ENCODE data around the gene OFD1.
"Not testable (repeated sequence)": the region's sequence is repeated elsewhere in the genome, so short reads cannot be mapped to it uniquely, and the experiment has no call there.

The OFD1 gene

GRCh38 chrX:13702111-13702789 lies 32.3 kb upstream of the OFD1 start:
- DNase-seq: no peak

- DNase-seq: no peak
These were observed 31.4 kb upstream of the OFD1 start for GRCh38 chrX:13703135-13703534.

- no peak for DNase-seq
These were observed 31.0 kb upstream of the OFD1 start for GRCh38 chrX:13703589-13703988.

- no peak for DNase-seq
These were observed 23.4 kb upstream of the OFD1 start for GRCh38 chrX:13711141-13711540.

GRCh38 chrX:13716455-13716854 lies 18.1 kb upstream of the OFD1 start:
- DNase-seq: no peak

- no peak for DNase-seq
These were observed 17.6 kb upstream of the OFD1 start for GRCh38 chrX:13716905-13717304.

GRCh38 chrX:13717700-13718472 lies 16.7 kb upstream of the OFD1 start:
- no peak for DNase-seq

- DNase-seq: no peak
These were observed 15.2 kb upstream of the OFD1 start for GRCh38 chrX:13719192-13719856.

GRCh38 chrX:13721371-13721770 lies 13.2 kb upstream of the OFD1 start:
- no peak for DNase-seq

- DNase-seq: no peak
These were observed 12.6 kb upstream of the OFD1 start for GRCh38 chrX:13721819-13722519.

GRCh38 chrX:13724878-13725277 lies 9.7 kb upstream of the OFD1 start:
- peak; percentile 26 for DNase-seq

- not testable (repeated sequence) for DNase-seq
These were observed 8.0 kb upstream of the OFD1 start for GRCh38 chrX:13726583-13726982.

- not testable (repeated sequence) for DNase-seq
These were observed 4.0 kb upstream of the OFD1 start for GRCh38 chrX:13730523-13730922.

GRCh38 chrX:13732246-13733067 lies 2.1 kb upstream of the OFD1 start:
- no peak for DNase-seq

GRCh38 chrX:13733506-13733905 lies 1.0 kb upstream of the OFD1 start:
- DNase-seq: no peak

- no peak for DNase-seq
These were observed 7.1 kb downstream of the OFD1 start for GRCh38 chrX:13741695-13742094.

- no peak for DNase-seq
These were observed 8.0 kb downstream of the OFD1 start for GRCh38 chrX:13742397-13743176.

- DNase-seq: no peak
These were observed 13.3 kb downstream of the OFD1 start for GRCh38 chrX:13747836-13748235.

GRCh38 chrX:13748486-13748885 lies 13.9 kb downstream of the OFD1 start:
- no peak for DNase-seq

GRCh38 chrX:13750204-13750603 lies 15.7 kb downstream of the OFD1 start:
- DNase-seq: peak; percentile 14

- no peak for DNase-seq
These were observed 16.3 kb downstream of the OFD1 start for GRCh38 chrX:13750812-13751211.

GRCh38 chrX:13752141-13752540 lies 17.6 kb downstream of the OFD1 start:
- DNase-seq: no peak
